AG09319 (cell line): ENCODE data around the gene ZBTB16.

Source experiments
- DNase-seq: peaks from one replicate; pipeline ENCODE4 v3.0.0-alpha.2; 2010; ENCODE audit warnings: low read depth; ENCODE audit errors: extremely low read depth
- TF ChIP-seq, protein P1 (sequence below): IDR thresholded peaks from 2 replicates; pipeline ENCODE4 v1.5.1; 2011; ENCODE audit warnings: low read depth, mild to moderate bottlenecking, inconsistent platforms, low read length, moderate library complexity

The ZBTB16 gene

GRCh38 chr11:114253771-114254170 is 194.3 kb downstream of the ZBTB16 start:
- TF ChIP-seq, protein P1, sequence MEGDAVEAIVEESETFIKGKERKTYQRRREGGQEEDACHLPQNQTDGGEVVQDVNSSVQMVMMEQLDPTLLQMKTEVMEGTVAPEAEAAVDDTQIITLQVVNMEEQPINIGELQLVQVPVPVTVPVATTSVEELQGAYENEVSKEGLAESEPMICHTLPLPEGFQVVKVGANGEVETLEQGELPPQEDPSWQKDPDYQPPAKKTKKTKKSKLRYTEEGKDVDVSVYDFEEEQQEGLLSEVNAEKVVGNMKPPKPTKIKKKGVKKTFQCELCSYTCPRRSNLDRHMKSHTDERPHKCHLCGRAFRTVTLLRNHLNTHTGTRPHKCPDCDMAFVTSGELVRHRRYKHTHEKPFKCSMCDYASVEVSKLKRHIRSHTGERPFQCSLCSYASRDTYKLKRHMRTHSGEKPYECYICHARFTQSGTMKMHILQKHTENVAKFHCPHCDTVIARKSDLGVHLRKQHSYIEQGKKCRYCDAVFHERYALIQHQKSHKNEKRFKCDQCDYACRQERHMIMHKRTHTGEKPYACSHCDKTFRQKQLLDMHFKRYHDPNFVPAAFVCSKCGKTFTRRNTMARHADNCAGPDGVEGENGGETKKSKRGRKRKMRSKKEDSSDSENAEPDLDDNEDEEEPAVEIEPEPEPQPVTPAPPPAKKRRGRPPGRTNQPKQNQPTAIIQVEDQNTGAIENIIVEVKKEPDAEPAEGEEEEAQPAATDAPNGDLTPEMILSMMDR, result no peak
- DNase-seq, result no peak

DNA sequence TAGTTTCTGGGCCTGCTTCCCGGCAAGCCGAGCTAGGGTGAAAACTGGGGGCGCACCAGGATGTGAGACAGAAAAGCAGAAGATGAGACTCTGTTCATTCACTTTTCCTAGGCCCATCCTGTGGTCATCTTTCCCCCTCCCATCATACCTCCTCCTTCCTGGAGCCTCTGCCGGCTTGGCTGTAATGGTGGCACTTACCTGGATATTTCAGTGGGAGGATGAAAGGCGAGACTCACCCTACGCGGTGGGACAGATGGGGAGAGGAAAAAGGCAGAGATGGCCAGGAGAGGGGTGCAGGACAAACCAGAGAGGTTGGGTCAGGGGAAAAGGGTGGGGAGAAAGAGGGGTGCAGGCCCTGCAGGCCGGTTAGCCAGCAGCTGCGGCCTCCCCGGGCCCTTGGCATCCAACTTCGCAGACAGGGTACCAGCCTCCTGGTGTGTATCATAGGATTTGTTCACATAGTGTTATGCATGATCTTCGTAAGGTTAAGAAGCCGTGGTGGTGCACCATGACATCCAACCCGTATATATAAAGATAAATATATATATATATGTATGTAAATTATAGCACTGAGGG is 195.1 kb downstream of the ZBTB16 start:
- no peak for DNase-seq
- TF ChIP-seq, protein P1, result no peak

GRCh38 chr11:114255289-114255688 is 195.8 kb downstream of the ZBTB16 start:
- TF ChIP-seq, protein P1, result no peak
- no peak for DNase-seq

GRCh38 chr11:114256176-114256966 is 196.9 kb downstream of the ZBTB16 start:
- TF ChIP-seq, protein P1, result no peak
- no peak for DNase-seq

GRCh38 chr11:114256967-114257286 is 197.4 kb downstream of the ZBTB16 start:
- TF ChIP-seq, protein P1, result no peak
- no peak for DNase-seq

GRCh38 chr11:114257621-114258558 is 198.4 kb downstream of the ZBTB16 start:
- TF ChIP-seq, protein P1, result no peak

DNA sequence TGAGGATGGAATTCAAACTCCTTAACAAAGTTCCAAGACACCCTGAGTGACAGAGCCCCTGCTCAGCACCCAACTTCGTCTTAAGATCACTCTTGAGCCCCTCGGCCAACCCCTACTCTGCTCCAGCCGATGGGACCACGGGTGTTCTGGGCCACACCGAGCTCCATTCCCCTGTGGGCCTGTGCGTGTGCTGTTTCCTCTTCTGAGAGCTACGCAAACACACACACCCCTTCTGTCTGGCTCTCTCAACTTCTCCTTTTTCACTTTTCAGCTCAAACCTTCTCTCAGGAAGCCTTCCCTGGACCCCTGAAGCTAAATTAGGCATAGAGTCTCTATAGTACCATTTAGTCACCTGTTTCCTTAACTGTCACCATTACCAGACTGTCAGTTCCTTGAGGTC is 199.2 kb downstream of the ZBTB16 start:
- TF ChIP-seq, protein P1, result no peak
- DNase-seq, result no peak

More at GRCh38 chr11:114257621-114258558, 198.4 kb downstream of the ZBTB16 start:
- no peak for DNase-seq
